KMS-11 (cell line): Measurements from ENCODE around the gene CA9.

Source experiments
- H2AFZ ChIP-seq: fragments of 200-600 bp; sonication (generic); 2 replicates; pipeline ENCODE4 v1.6.1; 2016; ENCODE audit warnings: antibody characterized with exemption, mixed run types, low read depth
- H3K27ac ChIP-seq: fragments of 200-600 bp; sonication (generic); 2 replicates; pipeline ENCODE4 v1.6.1; 2016; ENCODE audit warnings: mild to moderate bottlenecking, mixed run types
- H3K27me3 ChIP-seq: fragments of 200-600 bp; sonication (generic); 2 replicates; pipeline ENCODE4 v1.6.1; 2017; ENCODE audit warnings: mild to moderate bottlenecking, low read depth, mixed run types, moderate library complexity; ENCODE audit not compliant: insufficient read depth
- H3K36me3 ChIP-seq: fragments of 200-600 bp; sonication (generic); 2 replicates; pipeline ENCODE4 v1.6.1; 2017; ENCODE audit warnings: mild to moderate bottlenecking, mixed run types; ENCODE audit not compliant: insufficient read depth
- H3K4me1 ChIP-seq: fragments of 200-600 bp; sonication (generic); 2 replicates; pipeline ENCODE4 v1.6.1; 2016; ENCODE audit warnings: mild to moderate bottlenecking, low read depth, mixed run types; ENCODE audit not compliant: poor library complexity, severe bottlenecking
- H3K4me2 ChIP-seq: fragments of 200-600 bp; sonication (generic); 2 replicates; pipeline ENCODE4 v1.7.0; 2016; ENCODE audit warnings: mild to moderate bottlenecking, mixed run types
- H3K4me3 ChIP-seq: fragments of 200-600 bp; sonication (generic); IDR thresholded peaks from 2 replicates; pipeline ENCODE4 v1.6.1; 2017; ENCODE audit warnings: low read depth, low read length, mixed read lengths; ENCODE audit not compliant: insufficient read depth
- H3K79me2 ChIP-seq: fragments of 200-600 bp; sonication (generic); 2 replicates; pipeline ENCODE4 v1.6.1; 2016; ENCODE audit warnings: low read depth, mixed run types; ENCODE audit not compliant: insufficient read depth
- H3K9ac ChIP-seq: fragments of 200-600 bp; sonication (generic); 2 replicates; pipeline ENCODE4 v1.6.1; 2016; ENCODE audit warnings: mild to moderate bottlenecking, mixed run types
- H4K20me1 ChIP-seq: fragments of 200-600 bp; sonication (generic); 2 replicates; pipeline ENCODE4 v1.6.1; 2016; ENCODE audit warnings: mild to moderate bottlenecking, mixed run types; ENCODE audit not compliant: insufficient read depth
- CTCF ChIP-seq: fragments of 200-600 bp; sonication (generic); conservative IDR thresholded peaks from 2 replicates; pipeline ENCODE4 v1.6.1; 2017; ENCODE audit warnings: low read depth, mild to moderate bottlenecking, antibody characterized with exemption, low read length, moderate library complexity, mixed read lengths

The CA9 gene

GRCh38 chr9:35646533-35647265, 27.0 kb upstream of the CA9 start:
- H3K36me3 ChIP-seq, result no peaks in the 10 kb centered on the region
- H3K4me3 ChIP-seq, result no peak overlapping the region
- peak overlapping the region; percentile 97 for H2AFZ ChIP-seq
- no peaks in the 10 kb centered on the region for H4K20me1 ChIP-seq
- peak overlapping the region; percentile 60 for H3K9ac ChIP-seq
- no peaks in the 10 kb centered on the region for H3K79me2 ChIP-seq
- H3K27me3 ChIP-seq, result no peaks in the 10 kb centered on the region
- peak; percentile 62 for TF ChIP-seq CTCF
- peaks cover 17% of the 10 kb centered on the region for H3K4me1 ChIP-seq
- H3K27ac ChIP-seq, result no peak overlapping the region; the same call in 1 of the 2 replicates
- H3K4me2 ChIP-seq, result peak overlapping the region; percentile 99

DNA sequence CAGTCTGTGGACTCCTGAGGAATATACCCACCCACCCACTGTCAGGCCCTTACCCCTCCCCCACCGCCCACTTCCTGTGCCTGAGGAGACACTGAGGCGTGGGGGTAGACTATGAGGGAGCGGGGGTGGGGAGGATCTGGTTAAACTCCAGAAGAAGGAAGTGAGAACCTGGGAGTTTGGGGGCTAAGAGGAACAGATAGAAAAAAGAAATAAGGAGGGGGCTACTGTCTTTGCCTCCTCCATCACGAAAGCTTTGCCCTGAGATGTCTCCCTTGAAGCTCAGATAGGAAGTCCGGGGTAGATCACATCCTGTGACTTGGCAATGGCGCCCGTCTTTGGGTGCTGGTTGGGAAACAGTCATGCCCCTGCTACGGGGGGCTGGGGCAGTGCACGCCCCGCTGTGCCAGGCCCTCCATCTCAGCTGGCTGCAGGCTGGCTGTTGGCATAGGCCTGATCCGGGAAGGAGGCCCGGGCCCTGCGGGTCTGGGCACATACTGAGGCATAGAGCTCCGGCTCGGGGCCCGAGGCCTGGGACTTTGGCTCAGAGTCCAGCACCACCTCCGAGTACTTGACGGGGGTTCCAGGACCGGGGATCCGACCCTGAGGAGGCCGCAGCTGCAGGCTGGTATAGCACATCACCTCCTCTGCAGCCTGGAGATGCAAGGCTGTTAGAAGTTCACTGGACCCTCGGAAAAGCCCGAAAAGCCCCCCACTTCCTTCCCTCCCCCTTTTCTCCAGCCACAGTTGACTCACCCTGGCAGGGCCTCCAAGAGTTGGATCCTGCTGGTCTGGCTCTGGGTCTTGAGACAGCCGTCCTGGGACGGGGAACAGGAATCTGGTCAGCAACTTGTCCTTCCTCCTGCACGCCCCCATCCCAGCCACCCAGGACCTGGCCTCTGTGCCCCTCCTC, 24.0 kb upstream of the CA9 start:
- no peak overlapping the region for H3K9ac ChIP-seq
- H3K4me1 ChIP-seq, result peaks cover 17% of the 10 kb centered on the region
- H3K4me2 ChIP-seq, result no peak overlapping the region
- no peaks in the 10 kb centered on the region for H3K36me3 ChIP-seq
- H4K20me1 ChIP-seq, result no peaks in the 10 kb centered on the region
- no peaks in the 10 kb centered on the region for H3K79me2 ChIP-seq
- H3K27me3 ChIP-seq, result no peaks in the 10 kb centered on the region
- no peak overlapping the region for H3K4me3 ChIP-seq
- H2AFZ ChIP-seq, result no peak overlapping the region
- no peak overlapping the region for H3K27ac ChIP-seq
- TF ChIP-seq CTCF, result no peak

GRCh38 chr9:35650341-35651158, 23.2 kb upstream of the CA9 start, which contains the start of gene SIT1:
Gene SIT1, minus strand, starts transcription at chr9:35650931. Its CDS starts 78 bp downstream, at chr9:35650853.
- H3K9ac ChIP-seq, result no peak within 1 kb of the TSS
- no peak within 1 kb of the TSS for H3K4me3 ChIP-seq
- no peak within 1 kb of the TSS for H3K27ac ChIP-seq
- no peaks in the 10 kb centered on the region for H4K20me1 ChIP-seq
- H3K36me3 ChIP-seq, result no peaks in the 10 kb centered on the region
- no peak for TF ChIP-seq CTCF
- no peak within 1 kb of the TSS for H3K4me2 ChIP-seq
- no peak within 1 kb of the TSS for H2AFZ ChIP-seq
- peaks cover 16% of the 10 kb centered on the region for H3K4me1 ChIP-seq
- H3K27me3 ChIP-seq, result no peaks in the 10 kb centered on the region
- no peaks in the 10 kb centered on the region for H3K79me2 ChIP-seq

DNA sequence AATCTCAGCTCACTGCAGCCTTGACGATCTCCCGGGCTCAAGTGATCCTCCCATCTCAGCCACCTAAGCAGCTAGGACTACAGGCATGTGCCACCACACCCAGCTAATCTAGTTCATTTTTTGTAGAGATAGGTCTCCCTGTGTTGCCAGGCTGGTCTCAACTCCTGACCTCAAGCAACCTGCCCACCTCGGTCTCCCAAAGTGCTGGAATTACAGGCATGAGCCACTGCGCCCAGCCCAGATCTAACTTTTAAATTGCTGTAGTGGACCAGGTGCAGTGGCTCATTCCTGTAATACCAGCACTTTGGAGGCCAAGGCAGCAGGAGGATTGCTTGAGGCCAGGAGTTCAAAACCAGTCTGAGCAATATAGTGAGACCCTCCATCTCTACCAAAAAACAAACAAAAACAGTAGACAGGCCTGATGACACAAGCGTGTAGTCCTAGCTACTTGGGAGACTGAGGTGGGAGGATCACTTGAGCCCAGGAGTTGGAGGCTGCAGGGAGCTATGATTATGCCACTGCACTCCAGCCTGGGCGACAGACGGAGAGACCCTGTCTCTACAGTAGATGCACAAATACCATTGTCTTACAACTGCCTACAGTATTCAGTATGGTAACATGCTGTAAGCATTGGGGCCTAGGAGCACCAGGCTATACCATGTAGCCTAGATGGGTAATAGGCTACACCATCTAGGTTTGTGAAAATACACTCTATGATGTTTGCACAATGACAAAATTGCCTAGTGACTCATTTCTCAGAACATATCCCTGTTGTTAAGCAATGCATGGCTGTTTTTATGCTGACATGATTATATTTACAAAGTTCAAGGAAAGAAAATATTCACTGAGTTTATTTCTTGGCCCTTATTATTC, 21.5 kb upstream of the CA9 start:
- H3K4me1 ChIP-seq, result peaks cover 9% of the 10 kb centered on the region
- no peak overlapping the region for H3K27ac ChIP-seq
- H2AFZ ChIP-seq, result no peak overlapping the region
- no peaks in the 10 kb centered on the region for H3K79me2 ChIP-seq
- no peaks in the 10 kb centered on the region for H4K20me1 ChIP-seq
- H3K36me3 ChIP-seq, result no peaks in the 10 kb centered on the region
- TF ChIP-seq CTCF, result no peak
- no peaks in the 10 kb centered on the region for H3K27me3 ChIP-seq
- H3K4me3 ChIP-seq, result no peak overlapping the region
- H3K4me2 ChIP-seq, result no peak overlapping the region
- no peak overlapping the region for H3K9ac ChIP-seq
